Medulla oblongata (tissue), 1 donor: ENCODE data around the gene EPHB1.

Experiments
- DNase-seq: peaks from one replicate; pipeline ENCODE4 v3.0.0-alpha.2; 2015; ENCODE audit errors: extremely low spot score

EPHB1 gene

DNA sequence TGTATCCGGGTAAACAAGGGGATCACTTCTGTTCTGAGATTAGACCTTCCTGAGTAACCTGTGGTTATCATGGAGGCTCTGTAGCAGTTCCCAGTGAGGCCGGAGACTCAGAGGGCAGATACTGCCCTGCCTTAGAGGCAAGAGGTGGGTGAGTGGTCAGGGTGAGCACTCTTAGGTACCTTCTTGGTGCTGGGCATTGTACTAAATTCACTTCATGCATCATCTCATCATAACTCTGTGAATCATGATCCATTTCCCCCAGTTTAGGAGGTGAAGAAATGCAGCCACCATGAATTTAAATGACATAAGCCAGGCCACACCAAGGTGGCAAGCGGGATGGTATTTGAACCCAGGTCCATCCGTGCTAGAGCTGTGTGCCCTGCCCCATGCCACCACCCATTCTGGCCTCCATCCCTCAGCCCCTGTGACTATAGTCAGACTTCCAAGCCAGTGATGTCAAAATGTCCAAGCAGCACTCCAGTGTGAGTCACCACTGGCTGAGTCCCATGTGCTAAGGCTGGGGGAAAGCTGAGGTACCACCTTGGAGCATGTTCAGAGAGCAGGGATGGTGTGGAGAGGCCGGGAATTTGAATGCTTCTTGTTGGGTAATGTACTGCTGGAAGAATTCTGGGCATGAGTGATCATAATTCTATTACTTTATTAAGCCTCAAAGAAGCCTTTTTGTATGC is 88.8 kb downstream of the EPHB1 start:
- DNase-seq = no peak

DNA sequence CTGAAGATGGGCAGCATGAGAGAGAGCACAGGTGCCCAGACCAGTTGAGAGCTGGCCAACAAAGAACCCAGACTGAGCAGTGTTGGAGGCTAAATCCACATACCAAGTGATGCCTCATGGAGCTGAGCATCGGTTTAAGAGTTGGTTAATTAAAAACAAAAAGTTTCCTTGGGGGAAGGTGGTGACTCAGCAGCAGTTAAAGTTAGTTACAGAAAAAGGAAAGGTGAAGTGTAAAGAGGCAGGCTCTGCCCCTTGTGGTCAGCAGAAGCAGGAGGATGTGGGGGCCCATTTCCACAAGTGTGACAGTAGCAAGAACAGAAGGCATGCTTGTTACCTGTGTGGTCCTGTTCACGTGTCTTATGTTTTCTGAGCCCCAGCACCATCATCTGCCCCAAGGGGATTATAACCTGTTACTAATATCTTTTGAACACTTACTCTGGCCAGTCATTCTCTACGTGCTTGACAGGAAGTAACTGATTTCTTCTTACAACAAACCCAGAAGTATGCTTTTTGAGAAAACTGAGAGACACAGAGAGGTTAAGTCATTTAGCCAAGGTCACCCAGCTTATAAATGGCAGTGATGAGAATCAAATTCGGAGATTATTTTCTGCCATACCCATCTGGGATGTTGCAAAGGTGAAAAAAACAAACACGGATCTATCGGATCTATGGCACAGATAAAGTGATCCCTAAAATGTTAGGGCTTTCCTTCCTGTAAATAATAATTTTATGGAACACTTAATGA is 91.0 kb downstream of the EPHB1 start:
- no peak for DNase-seq

DNA sequence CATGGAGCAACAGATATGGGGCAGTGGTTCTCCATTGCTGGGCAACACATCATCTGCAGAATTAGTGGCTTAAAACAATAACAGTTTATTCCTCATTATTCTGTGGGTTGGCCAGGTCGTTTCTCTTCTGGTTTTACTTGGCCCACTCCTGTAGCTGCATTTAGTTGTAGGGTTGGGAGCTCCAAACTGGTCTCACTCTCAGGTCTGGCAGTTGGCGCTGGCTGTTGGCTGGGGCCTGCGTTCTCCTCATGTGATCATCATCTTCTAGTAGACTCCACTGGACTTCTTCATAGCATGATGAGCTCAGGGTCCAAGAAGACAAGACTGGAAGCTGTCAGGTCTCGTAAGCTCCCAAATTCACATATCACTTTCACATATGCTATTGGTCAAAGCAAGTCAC is 91.9 kb downstream of the EPHB1 start:
- no peak for DNase-seq

DNA sequence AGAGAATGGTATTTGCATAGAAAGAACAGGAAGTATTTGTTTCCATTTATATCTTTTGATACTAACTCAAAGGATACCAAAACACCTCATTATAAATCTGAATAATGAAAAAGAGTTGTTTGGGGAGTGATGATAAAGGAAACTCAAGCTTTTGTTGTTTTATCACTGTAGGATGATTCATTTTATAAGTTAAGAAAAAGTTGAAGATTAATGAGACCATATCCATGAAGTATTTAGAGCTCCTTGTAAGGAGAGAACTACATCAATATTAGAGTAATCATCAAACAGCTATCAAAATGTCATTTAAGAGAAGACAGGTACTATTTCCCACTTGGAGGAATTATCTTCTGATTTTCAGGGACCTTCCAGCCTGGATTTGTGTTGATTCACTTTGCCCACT is 92.5 kb downstream of the EPHB1 start:
- no peak for DNase-seq

DNA sequence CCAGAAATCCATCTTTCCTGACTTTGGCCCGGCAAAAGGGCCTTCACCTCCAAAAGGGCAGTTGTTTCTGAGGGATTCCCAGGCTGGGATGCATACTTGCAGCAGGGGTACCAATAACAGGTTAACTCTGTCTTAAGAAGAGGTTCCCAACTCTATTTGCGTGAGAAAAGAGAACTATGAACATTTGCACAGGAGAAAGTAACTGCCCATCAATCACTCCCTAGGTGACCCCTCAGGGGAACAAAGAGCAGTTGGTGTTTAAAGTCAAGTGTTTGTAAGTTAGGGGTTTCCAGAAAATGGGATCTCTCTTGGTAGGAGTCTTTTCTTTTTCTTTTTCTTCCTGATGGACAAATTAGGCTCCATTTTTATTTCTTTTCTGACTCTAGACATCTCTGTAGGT is 97.3 kb downstream of the EPHB1 start:
- DNase-seq = no peak

DNA sequence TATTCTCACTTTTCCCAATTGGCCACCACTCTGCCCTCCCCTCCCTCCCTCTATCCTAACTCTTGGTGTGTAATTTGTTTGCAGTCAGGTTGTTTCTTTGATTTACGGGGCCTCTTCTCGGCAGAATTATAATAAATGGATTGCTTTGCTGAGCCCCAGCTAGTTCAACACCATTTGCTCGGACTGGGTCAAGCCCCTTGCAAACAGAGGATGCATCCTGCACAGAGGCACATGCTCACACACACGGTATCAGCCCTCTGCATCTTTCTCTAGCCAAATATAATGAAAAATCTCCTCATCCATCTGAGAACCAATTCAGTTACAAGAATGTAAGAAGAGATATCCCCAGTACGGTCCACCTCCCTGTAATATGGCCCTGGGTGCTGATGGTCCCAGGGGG is 97.7 kb downstream of the EPHB1 start:
- no peak for DNase-seq

DNA sequence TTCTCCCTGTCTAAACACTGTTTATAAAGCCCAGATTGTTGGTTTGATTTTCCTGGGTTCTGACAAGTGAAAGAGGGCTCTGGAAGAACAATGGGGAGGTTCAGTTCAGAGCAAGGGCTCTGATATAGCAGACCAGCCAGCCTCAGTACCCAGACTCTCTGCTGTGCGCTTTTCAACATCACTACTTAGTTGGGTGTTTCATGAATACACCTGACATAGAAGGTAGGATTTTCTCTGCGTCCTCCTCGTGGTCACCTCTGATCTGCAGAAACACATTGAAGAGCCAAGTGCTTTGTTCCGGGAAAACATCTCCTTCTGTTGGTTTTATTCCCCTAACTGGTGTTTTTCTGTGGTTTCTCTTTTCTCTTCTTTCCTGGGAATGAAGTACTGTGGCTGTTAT is 99.5 kb downstream of the EPHB1 start:
- DNase-seq = peak; percentile 45

DNA sequence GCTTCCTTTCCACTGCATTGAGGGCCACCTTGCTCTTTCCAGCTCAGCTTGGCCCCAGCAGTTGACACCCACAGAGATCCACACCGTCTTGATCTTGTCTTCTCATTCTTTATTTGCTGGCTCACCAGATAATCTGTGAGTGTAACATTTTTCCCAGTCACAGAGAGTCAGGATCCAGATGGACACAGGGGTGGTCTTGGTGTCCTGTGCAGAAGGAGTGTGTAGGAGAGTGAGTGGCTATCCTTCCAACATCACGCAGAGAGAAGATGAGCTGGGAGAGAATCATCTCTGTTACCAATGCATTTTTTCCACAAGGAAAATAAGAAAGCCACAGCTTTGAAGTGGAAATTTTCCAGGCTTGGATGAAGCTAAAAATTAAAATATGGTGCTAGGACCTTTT is 100.1 kb downstream of the EPHB1 start:
- no peak for DNase-seq

DNA sequence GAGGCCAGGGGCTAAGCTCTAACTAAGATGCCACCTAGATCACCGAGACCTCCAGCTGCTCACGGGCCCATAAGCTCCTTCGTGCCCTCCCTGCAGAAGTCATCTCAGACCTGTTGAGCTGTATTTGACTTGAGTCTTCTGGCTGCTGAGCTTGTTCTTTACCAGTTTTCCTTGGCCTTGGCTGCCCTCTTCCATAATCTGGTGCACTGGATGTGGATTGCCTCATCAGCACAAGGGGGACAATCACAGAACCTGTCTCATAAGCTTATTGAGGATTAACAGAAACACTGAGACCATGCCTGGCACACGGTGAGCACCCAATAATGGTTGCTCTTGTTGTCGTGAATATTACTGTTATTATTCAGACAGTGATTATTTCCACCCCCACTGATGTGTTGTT is 101.1 kb downstream of the EPHB1 start:
- DNase-seq = no peak

DNA sequence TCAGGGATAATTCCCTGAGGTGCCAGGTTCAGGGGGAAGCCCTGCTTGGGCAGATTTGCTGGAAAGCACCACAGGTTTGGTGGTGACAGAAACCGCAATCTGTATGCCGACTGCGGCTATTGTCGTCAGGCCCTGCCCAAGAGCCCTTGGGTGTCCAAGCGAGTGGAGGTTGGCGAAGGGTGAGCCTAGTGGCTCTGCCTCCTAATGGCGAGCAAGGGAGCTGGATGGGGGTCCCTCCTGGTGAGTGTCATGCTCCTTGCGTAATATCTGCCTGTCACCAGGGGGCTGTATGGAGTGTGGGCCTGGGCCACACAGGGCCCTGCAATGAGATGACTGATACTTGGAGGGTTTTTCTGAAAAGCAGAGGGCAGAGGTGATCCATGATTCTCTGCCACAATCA is 101.6 kb downstream of the EPHB1 start:
- DNase-seq = no peak

DNA sequence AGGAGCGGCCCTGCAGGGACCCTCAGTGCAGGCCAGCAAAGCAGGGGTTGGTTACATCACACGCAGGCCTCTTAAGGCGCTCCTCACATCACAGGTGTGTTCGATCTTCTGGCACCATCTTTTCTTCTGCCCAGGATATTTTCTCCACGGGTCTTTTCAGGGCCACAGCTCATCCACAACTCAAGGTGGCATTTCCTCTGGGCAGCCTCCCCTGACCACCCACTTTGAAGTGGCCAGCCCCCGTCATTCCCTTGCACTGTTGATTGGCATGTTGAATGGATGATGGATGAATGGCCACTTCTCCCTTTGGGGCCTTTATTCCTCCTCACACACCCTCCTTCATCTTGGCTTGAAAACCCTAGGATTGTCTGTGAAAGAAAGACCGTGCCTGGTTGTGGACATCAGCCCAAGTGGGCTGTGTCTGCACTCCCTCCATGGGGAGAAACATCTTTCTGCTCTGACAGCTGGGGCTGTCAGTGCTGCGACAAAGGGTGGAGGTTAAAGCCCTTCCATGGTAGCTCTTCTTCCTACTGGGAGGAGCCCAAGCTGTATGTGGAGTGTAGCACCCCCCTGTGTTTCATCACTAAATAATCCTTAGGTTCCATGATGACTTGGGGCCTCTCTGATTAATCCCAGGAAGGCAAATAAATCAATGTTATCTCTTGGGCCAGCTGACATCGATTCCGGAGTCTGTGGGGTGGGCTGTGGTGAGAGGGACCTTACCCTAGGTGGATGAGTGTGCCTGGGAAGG is 102.5 kb downstream of the EPHB1 start:
- no peak for DNase-seq

DNA sequence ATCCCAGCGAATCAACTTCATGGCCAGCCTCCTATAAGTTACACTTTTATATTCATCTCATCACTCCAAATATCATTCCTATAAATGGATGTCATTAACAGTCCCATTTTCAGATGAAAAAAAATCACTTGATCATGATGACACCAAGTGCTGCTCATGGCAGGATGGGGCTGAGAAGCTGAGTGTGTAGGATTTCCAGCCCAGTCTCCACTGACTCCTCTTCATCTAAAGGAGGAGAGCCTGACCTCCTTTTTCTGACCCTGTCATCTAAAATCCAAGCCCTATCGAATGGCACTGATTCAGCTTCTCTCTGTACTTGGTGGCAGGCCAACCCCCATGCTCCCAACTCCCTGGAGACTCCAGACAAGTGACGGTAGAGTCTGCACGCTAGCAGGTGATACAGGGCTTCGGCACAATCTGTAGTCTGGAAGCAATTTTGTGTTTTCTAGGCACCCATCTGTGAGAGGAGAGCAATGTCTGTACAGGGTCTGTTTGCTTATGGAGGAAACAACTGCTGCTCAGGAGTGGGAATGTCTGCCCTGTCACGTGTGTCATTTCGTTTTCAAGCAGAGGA is 103.2 kb downstream of the EPHB1 start:
- no peak for DNase-seq

DNA sequence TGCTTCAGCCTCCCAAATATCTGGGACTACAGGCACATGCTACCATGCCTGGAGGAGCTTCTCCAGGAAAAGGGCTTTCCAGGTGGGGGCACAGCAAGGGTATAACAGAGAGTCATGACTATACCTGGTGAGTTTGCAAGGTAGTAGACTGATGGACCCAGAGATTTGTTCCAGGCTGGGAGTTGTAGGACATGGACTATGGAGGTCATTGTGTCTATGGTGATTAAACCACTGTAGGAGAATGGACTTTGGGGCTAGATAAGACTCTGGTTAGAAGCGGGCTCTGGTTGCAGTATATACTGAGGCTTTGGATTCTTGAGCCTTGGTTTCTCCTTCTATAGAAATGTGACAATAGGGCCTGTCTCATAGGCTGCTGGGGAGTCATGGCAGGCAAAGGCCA is 104.7 kb downstream of the EPHB1 start:
- DNase-seq = no peak

DNA sequence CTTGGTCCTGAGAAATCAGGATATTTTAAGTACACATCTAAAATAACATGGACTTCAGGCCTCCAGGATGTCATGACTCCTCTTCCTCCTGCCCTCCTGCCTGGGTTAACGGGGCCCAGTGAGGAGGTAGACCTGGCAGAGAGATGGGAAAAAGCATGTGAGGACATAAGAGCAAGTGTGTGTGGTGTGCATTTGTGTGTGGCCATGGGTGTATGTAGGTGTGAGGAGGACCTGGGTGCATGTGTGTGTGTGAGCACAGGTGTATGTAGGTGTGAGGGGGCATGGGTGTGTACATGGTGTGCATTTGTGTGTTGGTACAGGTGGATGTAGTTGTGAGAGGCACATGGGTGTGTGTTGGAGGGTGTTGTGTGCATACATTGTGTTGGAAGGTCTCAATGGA is 105.4 kb downstream of the EPHB1 start:
- DNase-seq = no peak

DNA sequence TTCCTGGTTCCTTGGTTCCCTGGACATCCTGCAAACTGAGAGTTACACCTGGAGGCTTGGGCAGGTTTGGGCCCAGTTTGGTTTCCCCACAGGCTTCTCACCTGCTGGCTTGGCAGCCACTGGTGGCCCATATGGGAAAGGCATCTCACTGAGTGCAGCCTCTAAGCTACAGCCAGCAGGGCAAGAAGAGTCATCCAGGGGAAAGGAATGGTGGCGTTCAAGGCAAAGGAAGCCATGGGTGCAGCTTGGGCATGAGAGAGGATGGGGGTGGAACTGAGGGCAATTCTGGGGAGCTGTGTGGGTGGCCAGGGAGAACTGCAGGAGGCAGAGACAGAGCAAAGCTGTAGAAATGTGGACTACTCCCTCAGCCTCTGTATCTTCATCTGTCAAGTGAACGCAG is 106.4 kb downstream of the EPHB1 start:
- no peak for DNase-seq

DNA sequence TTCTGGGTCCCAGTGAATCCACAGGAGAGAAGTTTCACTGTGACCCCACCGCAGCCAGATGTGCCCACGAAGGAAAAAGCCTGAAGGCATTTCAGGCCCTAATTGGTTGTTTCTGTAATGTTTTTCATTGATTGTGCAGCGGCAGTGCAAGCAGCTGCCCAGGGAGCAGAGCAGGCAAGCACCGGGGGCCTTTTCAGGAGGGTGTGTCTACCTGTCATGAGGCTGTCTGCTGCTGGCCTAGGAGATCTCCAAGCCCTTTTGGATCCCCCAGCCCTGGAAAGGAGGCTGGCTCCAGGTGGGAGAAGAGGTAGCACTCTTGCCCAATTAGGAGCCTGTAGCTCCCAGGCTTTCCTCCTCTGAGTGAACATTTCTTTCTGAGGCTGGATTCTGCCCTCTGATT is 108.8 kb downstream of the EPHB1 start:
- DNase-seq = no peak

DNA sequence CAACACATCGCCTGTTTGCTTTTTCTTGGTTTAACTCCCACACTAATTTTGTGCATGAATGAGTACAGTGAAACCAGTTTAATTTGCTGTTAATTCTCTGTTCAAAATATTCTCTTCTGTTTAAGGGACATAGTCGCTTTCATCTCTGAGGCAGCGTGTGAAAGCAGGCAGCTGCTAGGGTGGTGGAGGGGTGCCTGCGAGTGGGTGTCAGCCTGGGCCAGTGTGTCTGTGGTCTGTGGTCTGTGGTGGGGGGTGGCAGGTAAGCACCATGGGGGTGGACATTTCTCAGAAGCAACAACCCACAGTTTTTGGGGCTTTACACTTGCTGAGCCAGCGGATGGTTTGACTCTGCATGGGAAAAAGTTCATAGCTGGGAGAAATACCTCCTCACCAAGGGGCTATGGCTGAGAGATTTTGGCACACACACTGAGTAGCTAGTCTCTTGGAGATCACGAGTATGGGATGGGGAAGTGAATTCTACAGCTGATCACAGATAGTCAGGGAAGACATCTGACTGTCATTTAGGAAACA is 109.2 kb downstream of the EPHB1 start:
- DNase-seq = peak; percentile 55

DNA sequence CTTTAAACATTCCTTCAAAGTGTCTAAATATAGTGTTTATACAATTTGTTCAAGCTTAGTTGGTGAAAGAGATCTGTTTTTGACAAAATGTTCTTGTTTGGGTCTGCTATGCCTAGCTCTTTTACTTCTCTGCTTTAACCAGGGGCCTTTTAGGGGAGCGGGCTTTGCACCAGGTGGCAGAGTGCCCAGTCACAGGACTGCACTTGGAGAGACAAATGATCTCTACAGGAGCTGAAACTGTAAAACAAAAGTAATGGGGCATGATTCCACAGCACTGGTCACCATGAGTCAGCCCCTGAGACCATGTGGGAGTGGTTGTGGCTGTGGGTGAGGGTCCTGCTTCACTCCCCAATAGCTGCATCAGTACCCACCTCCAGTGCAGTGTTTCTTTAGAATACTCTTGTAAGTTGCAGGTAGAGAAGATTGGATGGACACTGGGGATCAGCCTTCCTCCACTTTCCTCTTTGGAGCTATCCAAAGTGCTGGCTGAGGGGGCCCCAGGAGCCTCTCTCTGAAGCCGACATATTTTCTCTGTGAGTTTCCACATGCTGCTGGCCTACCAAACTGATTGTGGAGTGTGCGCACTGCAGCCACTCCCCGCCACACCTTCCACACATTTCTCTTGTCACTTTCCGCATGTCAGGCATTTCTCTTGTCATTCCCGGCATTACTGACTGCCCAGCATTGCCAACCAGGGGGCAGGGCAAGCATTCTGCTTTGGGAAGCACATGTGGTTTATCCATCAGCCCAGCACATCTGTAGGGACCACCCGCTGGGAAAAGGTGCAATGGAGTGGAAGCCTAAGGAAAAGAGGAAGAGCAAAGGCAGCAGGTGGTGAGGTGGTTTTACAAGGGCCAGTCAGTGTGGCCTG is 110.0 kb downstream of the EPHB1 start:
- DNase-seq = peak; percentile 50

DNA sequence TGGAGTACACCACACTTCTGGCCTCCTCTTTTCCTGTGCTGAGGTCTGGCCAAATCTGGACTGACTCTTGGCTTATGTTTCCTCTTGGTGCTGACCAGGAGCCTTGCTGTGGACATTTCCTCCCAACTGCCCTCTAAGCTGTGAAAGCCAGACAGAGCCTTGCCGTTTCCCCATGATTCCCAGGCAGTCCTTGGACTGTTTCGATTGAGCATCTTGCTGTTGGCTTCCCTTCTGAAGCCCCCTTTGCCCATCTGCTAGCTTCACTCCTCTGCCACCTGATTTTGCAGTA is 110.5 kb downstream of the EPHB1 start:
- DNase-seq = no peak

DNA sequence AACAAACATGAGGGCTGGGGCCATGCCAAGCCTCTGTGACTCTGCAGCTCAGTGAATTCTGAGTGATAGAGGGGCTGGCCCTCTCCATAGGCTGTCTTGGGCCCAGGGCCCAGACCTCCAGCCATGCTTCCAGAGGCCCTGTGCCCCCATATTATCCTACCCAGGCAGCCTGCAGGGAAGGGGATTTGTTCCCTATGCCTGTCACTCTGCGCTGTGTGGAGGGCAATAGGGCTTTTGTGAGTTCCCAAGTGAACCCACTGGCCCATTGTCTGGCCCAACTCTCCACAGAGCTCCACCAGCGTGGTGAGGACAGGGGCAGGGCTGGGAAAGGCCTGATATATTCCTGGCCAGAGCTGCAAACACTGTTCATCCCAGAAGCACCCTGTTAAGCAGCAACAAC is 113.2 kb downstream of the EPHB1 start:
- DNase-seq = no peak

DNA sequence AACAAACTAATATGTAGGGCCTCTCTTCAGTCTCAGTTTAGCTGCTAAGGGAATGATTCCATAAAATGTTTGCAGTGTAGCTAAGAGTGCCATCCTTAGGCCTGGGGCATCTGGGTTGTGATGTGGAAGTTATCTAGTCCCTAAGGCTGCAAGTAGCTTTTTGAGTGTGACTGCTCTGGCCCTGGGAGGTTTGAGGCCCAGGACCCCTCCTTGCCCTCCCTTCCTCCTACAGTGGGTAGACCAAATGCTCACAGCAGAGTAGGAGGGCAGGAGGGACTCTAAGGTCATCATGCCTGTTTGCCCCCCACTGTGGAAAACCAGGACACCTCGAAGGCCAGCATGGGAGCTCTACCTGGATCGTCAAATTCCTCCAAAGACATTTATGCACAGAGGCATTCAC is 115.0 kb downstream of the EPHB1 start:
- DNase-seq = no peak
